Liver (tissue), 9 donors: ENCODE results near the gene LRMDA. TPM values are rescaled to one million over a fixed set of nuclear protein-coding genes. Genes with fewer than 3 reads are reported as not detected.

Source experiments
- DNase-seq: peaks from one replicate; pipeline ENCODE4 v3.0.0-alpha.2; 2017; ENCODE audit warnings: low spot score
- H3K27ac ChIP-seq, 2 donors: one replicate each; pipeline ENCODE4 v1.7.0; 2013; ENCODE audit warnings: inconsistent platforms in 2 of 2, low read length in 2 of 2, control low read depth in 1 of 2, low read depth in 1 of 2, mild to moderate bottlenecking in 1 of 2
- H3K27me3 ChIP-seq, 4 donors: one replicate each; pipeline versions ENCODE4 v1.6.1 to v1.7.0; 2013; ENCODE audit warnings: low read length in 3 of 4, inconsistent platforms in 1 of 4, mild to moderate bottlenecking in 1 of 4, moderate library complexity in 1 of 4; ENCODE audit not compliant: control insufficient read depth in 4 of 4, insufficient read depth in 4 of 4
- H3K36me3 ChIP-seq, 4 donors: one replicate each; pipeline versions ENCODE4 v1.6.1 to v1.7.0; 2013; ENCODE audit warnings: low read length in 3 of 4, mild to moderate bottlenecking in 3 of 4, low read depth in 1 of 4, moderate library complexity in 1 of 4; ENCODE audit not compliant: control insufficient read depth in 4 of 4, insufficient read depth in 3 of 4
- H3K4me1 ChIP-seq, 4 donors: one replicate each; pipeline versions ENCODE4 v1.6.1 to v1.7.0; 2013; ENCODE audit warnings: low read length in 3 of 4, mild to moderate bottlenecking in 3 of 4, moderate library complexity in 1 of 4; ENCODE audit not compliant: control insufficient read depth in 4 of 4, insufficient read depth in 4 of 4
- H3K4me3 ChIP-seq, 3 donors: one replicate each; pipeline versions ENCODE4 v1.6.1 to v1.7.0; 2013; ENCODE audit warnings: low read length in 3 of 3, control low read depth in 1 of 3, low read depth in 1 of 3, mild to moderate bottlenecking in 1 of 3
- H3K9ac ChIP-seq, 2 donors: one replicate each; pipeline ENCODE4 v1.7.0; 2013; ENCODE audit warnings: low read length in 2 of 2, mild to moderate bottlenecking in 2 of 2, moderate library complexity in 2 of 2, control low read depth in 1 of 2, low read depth in 1 of 2
- H3K9me3 ChIP-seq, 4 donors: one replicate each; pipeline versions ENCODE4 v1.6.1 to v1.7.0; 2013; ENCODE audit warnings: low read length in 3 of 4; ENCODE audit not compliant: control insufficient read depth in 4 of 4
- EGR1 ChIP-seq, 2 donors: IDR thresholded peaks; 2 replicates each; pipeline ENCODE4 v1.6.1; 2016 to 2018; ENCODE audit warnings: antibody characterized with exemption in 2 of 2, low read depth in 2 of 2
- FOXA1 ChIP-seq: IDR thresholded peaks from 2 replicates; pipeline ENCODE4 v1.6.1; 2016; ENCODE audit warnings: antibody characterized with exemption
- FOXA2 ChIP-seq: IDR thresholded peaks from 2 replicates; pipeline ENCODE4 v1.6.1; 2016; ENCODE audit warnings: antibody characterized with exemption
- GABPA ChIP-seq, 2 donors: IDR thresholded peaks in 1 of 2; conservative IDR thresholded peaks in 1 of 2; 2 replicates each; pipeline ENCODE4 v1.6.1; 2016; ENCODE audit warnings: antibody characterized with exemption in 2 of 2, mild to moderate bottlenecking in 1 of 2, moderate library complexity in 1 of 2
- HNF4A ChIP-seq, 2 donors: conservative IDR thresholded peaks; 2 replicates each; pipeline ENCODE4 v1.6.1; 2016; ENCODE audit warnings: antibody characterized with exemption in 2 of 2, mild to moderate bottlenecking in 2 of 2
- HNF4G ChIP-seq: IDR thresholded peaks from 2 replicates; pipeline ENCODE4 v1.6.1; 2016; ENCODE audit warnings: antibody characterized with exemption
- JUND ChIP-seq, 2 donors: IDR thresholded peaks; 2 replicates each; pipeline ENCODE4 v1.6.1; 2016; ENCODE audit warnings: antibody characterized with exemption in 2 of 2
- MAX ChIP-seq: IDR thresholded peaks from 2 replicates; pipeline ENCODE4 v1.6.1; 2016; ENCODE audit warnings: antibody characterized with exemption
- NR2F2 ChIP-seq: IDR thresholded peaks from 2 replicates; pipeline ENCODE4 v1.6.1; 2016; ENCODE audit warnings: antibody characterized with exemption
- RAD21 ChIP-seq, 2 donors: IDR thresholded peaks; 2 replicates each; pipeline ENCODE4 v1.6.1; 2016; ENCODE audit warnings: antibody characterized with exemption in 2 of 2, mild to moderate bottlenecking in 2 of 2
- REST ChIP-seq: IDR thresholded peaks from 2 replicates; pipeline ENCODE4 v1.6.1; 2016; ENCODE audit warnings: antibody characterized with exemption, mild to moderate bottlenecking
- RXRA ChIP-seq, 2 donors: IDR thresholded peaks; 2 replicates each; pipeline ENCODE4 v1.6.1; 2017 to 2018; ENCODE audit warnings: antibody characterized with exemption in 2 of 2, mild to moderate bottlenecking in 1 of 2
- SP1 ChIP-seq: IDR thresholded peaks from 2 replicates; pipeline ENCODE4 v1.6.1; 2018; ENCODE audit warnings: antibody characterized with exemption, mild to moderate bottlenecking
- TAF1 ChIP-seq: conservative IDR thresholded peaks from 2 replicates; pipeline ENCODE4 v1.6.1; 2016; ENCODE audit warnings: antibody characterized with exemption, mild to moderate bottlenecking
- YY1 ChIP-seq: IDR thresholded peaks from 2 replicates; pipeline ENCODE4 v1.6.1; 2016; ENCODE audit warnings: antibody characterized with exemption, mild to moderate bottlenecking
- ZBTB33 ChIP-seq: IDR thresholded peaks from 2 replicates; pipeline ENCODE4 v1.6.1; 2016; ENCODE audit warnings: antibody characterized with exemption
- WGBS: extraction: QIAGEN DNeasy Blood & Tissue Kit; methylation state at CpG from one replicate; pipeline ENCODE4 v1.1.7; 2013; 5-methylcytosine and 5-hydroxymethylcytosine counted together
- polyA plus RNA-seq, 2 donors: library from polyadenylated mRNA; stranded (reverse) in 1 of 2; unstranded in 1 of 2; fragments of 200-250 nt in 1 of 2; fragments of >200 nt in 1 of 2; fragmentation: Nextera tagmentation in 1 of 2; extraction: Ambion mirVana in 1 of 2; gene quantifications; one replicate each; pipeline versions ENCODE4 v1.2.1 to v1.2.3, GENCODE V29; 2013 to 2015
- total RNA-seq, 2 donors: library from RNA; depleted of rRNA; stranded (reverse); fragments of >200 nt; gene quantifications; one replicate each; pipeline ENCODE4 v1.2.3, GENCODE V29; 2014
- TF ChIP-seq, protein P1 (sequence below): fragments of 150-350 bp; IDR thresholded peaks from 2 replicates; pipeline ENCODE4 v1.5.1; 2017; ENCODE audit warnings: improper control_type of control experiment, low read depth, low read length; ENCODE audit not compliant: missing input control
- TF ChIP-seq, protein P2 (sequence below): IDR thresholded peaks from 2 replicates; pipeline ENCODE4 v1.6.1; 2016; ENCODE audit warnings: antibody characterized with exemption
- donor health status: healthy.
- donor health status: healthy.
- donor health status: healthy.
- donor health status: healthy.
- donor health status: healthy.

LRMDA gene
- total and polyA plus RNA-seq, 4 donors, result 7.9 to 15.8 (median 11.3) TPM

- Histone ChIP-seq H3K9ac (no peak overlapping the region), H3K36me3 (peaks cover 0 to 2% (median 0%) of the 10 kb centered on the region in 4 donors), H3K27me3 (no peaks in the 10 kb centered on the region), H3K4me3 (no peak overlapping the region), H3K9me3 (no peaks in the 10 kb centered on the region), H3K27ac (no peak overlapping the region), H3K4me1 (peaks cover 10 to 55% (median 45%) of the 10 kb centered on the region in 4 donors)
- no peak for DNase-seq
- TF ChIP-seq YY1 (no peak), FOXA1 (no peak), RXRA (IDR thresholded peaks at IDR 0.05) (no peak), NR2F2 (no peak), TAF1 (no peak), FOXA2 (no peak)
- TF ChIP-seq, protein P1, sequence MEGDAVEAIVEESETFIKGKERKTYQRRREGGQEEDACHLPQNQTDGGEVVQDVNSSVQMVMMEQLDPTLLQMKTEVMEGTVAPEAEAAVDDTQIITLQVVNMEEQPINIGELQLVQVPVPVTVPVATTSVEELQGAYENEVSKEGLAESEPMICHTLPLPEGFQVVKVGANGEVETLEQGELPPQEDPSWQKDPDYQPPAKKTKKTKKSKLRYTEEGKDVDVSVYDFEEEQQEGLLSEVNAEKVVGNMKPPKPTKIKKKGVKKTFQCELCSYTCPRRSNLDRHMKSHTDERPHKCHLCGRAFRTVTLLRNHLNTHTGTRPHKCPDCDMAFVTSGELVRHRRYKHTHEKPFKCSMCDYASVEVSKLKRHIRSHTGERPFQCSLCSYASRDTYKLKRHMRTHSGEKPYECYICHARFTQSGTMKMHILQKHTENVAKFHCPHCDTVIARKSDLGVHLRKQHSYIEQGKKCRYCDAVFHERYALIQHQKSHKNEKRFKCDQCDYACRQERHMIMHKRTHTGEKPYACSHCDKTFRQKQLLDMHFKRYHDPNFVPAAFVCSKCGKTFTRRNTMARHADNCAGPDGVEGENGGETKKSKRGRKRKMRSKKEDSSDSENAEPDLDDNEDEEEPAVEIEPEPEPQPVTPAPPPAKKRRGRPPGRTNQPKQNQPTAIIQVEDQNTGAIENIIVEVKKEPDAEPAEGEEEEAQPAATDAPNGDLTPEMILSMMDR, result no peak
- TF ChIP-seq, protein P2, sequence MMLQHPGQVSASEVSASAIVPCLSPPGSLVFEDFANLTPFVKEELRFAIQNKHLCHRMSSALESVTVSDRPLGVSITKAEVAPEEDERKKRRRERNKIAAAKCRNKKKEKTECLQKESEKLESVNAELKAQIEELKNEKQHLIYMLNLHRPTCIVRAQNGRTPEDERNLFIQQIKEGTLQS, result no peak
- WGBS, result 93% methylated on average over 4 of the region's 4 CpGs
Observed at GRCh38 chr10:75439811-75440210, 8.4 kb downstream of the LRMDA start.

GRCh38 chr10:75440271-75440793 is 8.9 kb downstream of the LRMDA start:
- DNase-seq, result no peak
- Histone ChIP-seq H3K9me3 (no peaks in the 10 kb centered on the region), H3K4me1 (peaks cover 10 to 55% (median 45%) of the 10 kb centered on the region in 4 donors), H3K27me3 (no peaks in the 10 kb centered on the region), H3K4me3 (no peak overlapping the region), H3K9ac (no peak overlapping the region), H3K36me3 (peaks cover 0 to 3% (median 0%) of the 10 kb centered on the region in 4 donors), H3K27ac (no peak overlapping the region)
- TF ChIP-seq RXRA (IDR thresholded peaks at IDR 0.05) (no peak), FOXA2 (no peak), JUND (IDR thresholded peaks at IDR 0.05) (no peak), ZBTB33 (no peak), HNF4G (no peak), NR2F2 (no peak), TAF1 (no peak), FOXA1 (no peak), RAD21 (IDR thresholded peaks at IDR 0.05) (no peak), SP1 (no peak), YY1 (no peak), MAX (no peak), EGR1 (IDR thresholded peaks at IDR 0.05; ENCODE audit: low read depth in 2 of 2) (no peak), HNF4A (conservative IDR thresholded peaks at IDR 0.05) (no peak), GABPA (IDR thresholded peaks at IDR 0.05 in 1 of 2, conservative IDR thresholded peaks at IDR 0.05 in 1 of 2) (no peak), REST (no peak)
- TF ChIP-seq, protein P1, result no peak
- TF ChIP-seq, protein P2, result no peak
- 73% methylated on average over 4 of the region's 4 CpGs for WGBS
